ENCODE data around the gene SUV39H2. TPM values are rescaled to one million over a fixed set of nuclear protein-coding genes. Genes with fewer than 3 reads are reported as not detected.

SUV39H2 gene
- total RNA-seq, 1 experiment from 2014 or later: 16.0 TPM

- no peak for TF ChIP-seq CTCF (IDR thresholded peaks at IDR 0.05; ENCODE audit: unreplicated experiment)
- no peaks in the 10 kb centered on the region for H3K27me3 Mint-ChIP-seq (ENCODE audit: insufficient read depth, unreplicated experiment)
- intact Hi-C loops (cut with micrococcal nuclease): no loop called here
- ChIA-PET POLR2A (interaction anchor here (0.9 to 7.3 kb wide), 9 partner anchors 9 to 231 kb away, joined by 3 to 90 read pairs (median 17); partner anchors contain the start of genes CDNF, DCLRE1C, HSPA14 and MEIG1), CTCF (interaction anchor here (1.9 to 2.0 kb wide), 2 partner anchors 9 to 226 kb away, joined by 4 to 5 read pairs; no protein-coding TSS in a partner anchor)
- H3K36me3 Mint-ChIP-seq (ENCODE audit: insufficient read depth, unreplicated experiment): peaks cover 12% of the 10 kb centered on the region
- H3K27ac Mint-ChIP-seq (ENCODE audit: low read depth, unreplicated experiment): peak overlapping the region; percentile 82
- peak; percentile 16 for DNase-seq (ENCODE audit: unreplicated experiment)
- peak overlapping the region; percentile 79 for H3K4me3 Mint-ChIP-seq (ENCODE audit: unreplicated experiment)
- H3K4me1 Mint-ChIP-seq (ENCODE audit: insufficient read depth, unreplicated experiment): peaks cover 27% of the 10 kb centered on the region
- no TSS peak for BruUV-seq (replicated peaks)
- no peaks in the 10 kb centered on the region for H3K9me3 Mint-ChIP-seq (ENCODE audit: unreplicated experiment)
These were observed 1.6 kb downstream of the SUV39H2 start for GRCh38 chr10:14880229-14880628.

- Mint-ChIP-seq H3K9me3 (ENCODE audit: unreplicated experiment) (no peaks in the 10 kb centered on the region), H3K27me3 (ENCODE audit: insufficient read depth, unreplicated experiment) (no peaks in the 10 kb centered on the region), H3K36me3 (ENCODE audit: insufficient read depth, unreplicated experiment) (peaks cover 5% of the 10 kb centered on the region), H3K4me1 (ENCODE audit: insufficient read depth, unreplicated experiment) (peaks cover 14% of the 10 kb centered on the region), H3K27ac (ENCODE audit: low read depth, unreplicated experiment) (no peak overlapping the region), H3K4me3 (ENCODE audit: unreplicated experiment) (no peak overlapping the region)
- ChIA-PET POLR2A (no interaction called here), CTCF (interaction anchor here (0.7 to 3.3 kb wide), 2 partner anchors 21 to 74 kb away, joined by 3 to 18 read pairs; no protein-coding TSS in a partner anchor)
- intact Hi-C loops (cut with micrococcal nuclease): no loop called here
- BruUV-seq (replicated peaks): no TSS peak
- TF ChIP-seq CTCF (IDR thresholded peaks at IDR 0.05; ENCODE audit: unreplicated experiment): no peak
- DNase-seq (ENCODE audit: unreplicated experiment): no peak
These were observed 5.4 kb downstream of the SUV39H2 start for GRCh38 chr10:14884082-14884481.

GRCh38 chr10:14889318-14889717, 10.7 kb downstream of the SUV39H2 start:
- no peak for DNase-seq (ENCODE audit: unreplicated experiment)
- H3K27ac Mint-ChIP-seq (ENCODE audit: low read depth, unreplicated experiment): no peak overlapping the region
- H3K4me1 Mint-ChIP-seq (ENCODE audit: insufficient read depth, unreplicated experiment): no peaks in the 10 kb centered on the region
- H3K9me3 Mint-ChIP-seq (ENCODE audit: unreplicated experiment): no peaks in the 10 kb centered on the region
- POLR2A ChIA-PET: interaction anchor here (0.7 to 5.2 kb wide), 3 partner anchors 9 to 13 kb away, joined by 3 to 30 read pairs (median 4); partner anchors contain the start of gene SUV39H2
- H3K4me3 Mint-ChIP-seq (ENCODE audit: unreplicated experiment): no peak overlapping the region
- no peaks in the 10 kb centered on the region for H3K27me3 Mint-ChIP-seq (ENCODE audit: insufficient read depth, unreplicated experiment)
- no TSS peak for BruUV-seq (replicated peaks)
- no peak for TF ChIP-seq CTCF (IDR thresholded peaks at IDR 0.05; ENCODE audit: unreplicated experiment)
- H3K36me3 Mint-ChIP-seq (ENCODE audit: insufficient read depth, unreplicated experiment): no peaks in the 10 kb centered on the region
- intact Hi-C loops (cut with micrococcal nuclease): no loop called here
- CTCF ChIA-PET: interaction anchor here (0.6 to 1.5 kb wide), 6 partner anchors 9 to 1452 kb away, joined by 3 to 5 read pairs (median 4); no protein-coding TSS in a partner anchor

- H3K4me1 Mint-ChIP-seq (ENCODE audit: insufficient read depth, unreplicated experiment): no peaks in the 10 kb centered on the region
- no peaks in the 10 kb centered on the region for H3K9me3 Mint-ChIP-seq (ENCODE audit: unreplicated experiment)
- no TSS peak for BruUV-seq (replicated peaks)
- no peak for DNase-seq (ENCODE audit: unreplicated experiment)
- intact Hi-C loops (cut with micrococcal nuclease): no loop called here
- H3K27ac Mint-ChIP-seq (ENCODE audit: low read depth, unreplicated experiment): no peak overlapping the region
- CTCF ChIA-PET: interaction anchor here (0.8 kb wide), 1 partner anchor 521 kb away, joined by 3 read pairs; no protein-coding TSS in a partner anchor
- H3K4me3 Mint-ChIP-seq (ENCODE audit: unreplicated experiment): no peak overlapping the region
- no peak for TF ChIP-seq CTCF (IDR thresholded peaks at IDR 0.05; ENCODE audit: unreplicated experiment)
- H3K27me3 Mint-ChIP-seq (ENCODE audit: insufficient read depth, unreplicated experiment): no peaks in the 10 kb centered on the region
- H3K36me3 Mint-ChIP-seq (ENCODE audit: insufficient read depth, unreplicated experiment): peaks cover under 1% of the 10 kb centered on the region
- POLR2A ChIA-PET: interaction anchor here (5.2 kb wide), 1 partner anchor 11 kb away, joined by 30 read pairs; the partner anchor contains the start of gene SUV39H2
These were observed 12.5 kb downstream of the SUV39H2 start for GRCh38 chr10:14891151-14891550.

Data from MCF 10A (cell line).